GM12878 (cell line): ENCODE measurements around the gene TMPRSS6.

Experiments used
- CEBPB ChIP-seq, 2 experiments: fragments of 150-350 bp in 1 of 2; IDR thresholded peaks; 2 replicates each; pipeline ENCODE4 v1.6.1; 2012 to 2014; ENCODE audit warnings: low read depth in 2 of 2, low read length in 2 of 2, borderline replicate concordance in 1 of 2, inconsistent platforms in 1 of 2
- CTCF ChIP-seq, 3 experiments: IDR thresholded peaks in 2 of 3; conservative IDR thresholded peaks in 1 of 3; 2 replicates each; pipeline ENCODE4 v1.5.1; 2011; ENCODE audit warnings: low read depth in 3 of 3, low read length in 3 of 3, mild to moderate bottlenecking in 3 of 3, control low read depth in 2 of 3, moderate library complexity in 2 of 3, inconsistent platforms in 1 of 3, mixed read lengths in 1 of 3; ENCODE audit not compliant: control insufficient read depth in 2 of 3, insufficient read depth in 1 of 3; ENCODE audit errors: extremely low read depth in 1 of 3
- EP300 ChIP-seq, 2 experiments: fragments of 150-350 bp in 1 of 2; IDR thresholded peaks; 2 replicates each; pipeline ENCODE4 v1.6.1; 2011 to 2012; ENCODE audit warnings: low read depth in 2 of 2, low read length in 2 of 2, borderline replicate concordance in 1 of 2, improper control_type of control experiment in 1 of 2, inconsistent platforms in 1 of 2; ENCODE audit not compliant: control insufficient read depth in 1 of 2
- ETV6 ChIP-seq, 2 experiments: fragments of 450-650 bp in 1 of 2; IDR thresholded peaks in 1 of 2; conservative IDR thresholded peaks in 1 of 2; 2 replicates each; pipeline ENCODE4 v1.6.1; 2014; ENCODE audit warnings: antibody characterized with exemption in 1 of 2, borderline replicate concordance in 1 of 2, low read depth in 1 of 2, mild to moderate bottlenecking in 1 of 2, moderate library complexity in 1 of 2
- FOS ChIP-seq: IDR thresholded peaks from 3 replicates; pipeline ENCODE4 v1.6.1; 2011; ENCODE audit warnings: borderline replicate concordance; ENCODE audit not compliant: insufficient read length; ENCODE audit errors: extremely low read depth
- FOXK2 ChIP-seq: fragments of 450-650 bp; IDR thresholded peaks from 2 replicates; pipeline ENCODE4 v1.6.1; 2017; ENCODE audit warnings: mild to moderate bottlenecking, moderate library complexity
- MYC ChIP-seq: IDR thresholded peaks from 2 replicates; pipeline ENCODE4 v1.6.1; 2011; ENCODE audit warnings: mild to moderate bottlenecking, low read length, moderate library complexity, inconsistent platforms; ENCODE audit not compliant: insufficient read depth, insufficient replicate concordance, insufficient read length, severe bottlenecking
- NFIC ChIP-seq: IDR thresholded peaks from 2 replicates; pipeline ENCODE4 v1.6.1; 2012; ENCODE audit warnings: low read depth, mild to moderate bottlenecking, inconsistent platforms, low read length, moderate library complexity
- POLR2A ChIP-seq: IDR thresholded peaks from 2 replicates; pipeline ENCODE4 v1.6.1; 2011; ENCODE audit warnings: low read depth, mild to moderate bottlenecking, low read length
- POLR2AphosphoS5 ChIP-seq: IDR thresholded peaks from 2 replicates; pipeline ENCODE4 v1.6.1; 2011; ENCODE audit warnings: mild to moderate bottlenecking, low read length, inconsistent platforms
- REST ChIP-seq: IDR thresholded peaks from 2 replicates; pipeline ENCODE4 v1.6.1; 2012; ENCODE audit warnings: mild to moderate bottlenecking, low read depth, low read length
- ZNF274 ChIP-seq: IDR thresholded peaks from one replicate; pipeline ENCODE4 v1.8.0; 2011; ENCODE audit not compliant: insufficient read length, insufficient read depth

GRCh38 chr22:37137903-37138665, 28.6 kb upstream of the TMPRSS6 start:
- TF ChIP-seq CEBPB (IDR thresholded peaks at IDR 0.05; ENCODE audit: borderline replicate concordance in 1 of 2, low read depth in 2 of 2, low read length in 2 of 2) (no peak), FOXK2 (no peak), NFIC (no peak), POLR2AphosphoS5 (no peak), POLR2A (no peak), ZNF274 (no peak), REST (no peak), ETV6 (conservative IDR thresholded peaks at IDR 0.05 in 1 of 2, IDR thresholded peaks at IDR 0.05 in 1 of 2; ENCODE audit: borderline replicate concordance in 1 of 2, low read depth in 1 of 2) (no peak), FOS (no peak), CTCF (IDR thresholded peaks at IDR 0.05 in 2 of 3, conservative IDR thresholded peaks at IDR 0.05 in 1 of 3; ENCODE audit: control insufficient read depth in 2 of 3, extremely low read depth in 1 of 3, insufficient read depth in 1 of 3, low read depth in 3 of 3, low read length in 3 of 3) (no peak), EP300 (IDR thresholded peaks at IDR 0.05; ENCODE audit: borderline replicate concordance in 1 of 2, control insufficient read depth in 1 of 2, low read depth in 2 of 2, low read length in 2 of 2) (no peak), MYC (no peak)
